Dendritic cell treated with granulocyte-macrophage colony-stimulating factor and Interleukin-4, amounts not matched to agents 40 ng/mL and 50 ng/mL, for 4 days (primary cell): Measurements from ENCODE around the gene ZNF366.
A peak's percentile ranks its signal among the peaks of the same experiment; 100 is the strongest.

Source experiments
- H3K27ac Mint-ChIP-seq: one replicate; pipeline ENCODE4 v1.8.0; 2022; ENCODE audit warnings: mild to moderate bottlenecking, mixed read lengths
- H3K27me3 Mint-ChIP-seq: one replicate; pipeline ENCODE4 v1.8.0; 2022; ENCODE audit warnings: mild to moderate bottlenecking, mixed read lengths
- H3K36me3 Mint-ChIP-seq: one replicate; pipeline ENCODE4 v1.8.0; 2022; ENCODE audit warnings: low read depth, mixed read lengths
- H3K4me1 Mint-ChIP-seq: one replicate; pipeline ENCODE4 v1.8.0; 2022; ENCODE audit warnings: low read depth, mixed read lengths
- H3K4me3 Mint-ChIP-seq: one replicate; pipeline ENCODE4 v1.8.0; 2022; ENCODE audit warnings: mild to moderate bottlenecking, moderate library complexity, mixed read lengths
- H3K9me3 Mint-ChIP-seq: one replicate; pipeline ENCODE4 v1.8.0; 2022; ENCODE audit warnings: mixed read lengths
- intact Hi-C: fragments of 100-400 bp; cut with micrococcal nuclease; formaldehyde crosslinking; loops from one replicate; pipeline ENCODE4 v1.15.0; 2022

Gene ZNF366

GRCh38 chr5:72400950-72401349, 106.3 kb downstream of the ZNF366 start:
- intact Hi-C loops, result no loop called here
- Mint-ChIP-seq H3K9me3 (peaks cover 40% of the 10 kb centered on the region), H3K27ac (no peak overlapping the region), H3K36me3 (peaks cover 29% of the 10 kb centered on the region), H3K27me3 (no peaks in the 10 kb centered on the region), H3K4me1 (peaks cover 44% of the 10 kb centered on the region), H3K4me3 (no peak overlapping the region)

- Mint-ChIP-seq H3K4me1 (peaks cover 73% of the 10 kb centered on the region), H3K9me3 (peaks cover 24% of the 10 kb centered on the region), H3K36me3 (peaks cover 18% of the 10 kb centered on the region), H3K27me3 (no peaks in the 10 kb centered on the region), H3K27ac (peak overlapping the region; percentile 69), H3K4me3 (no peak overlapping the region)
- intact Hi-C loops, result no loop called here
Measured at GRCh38 chr5:72397836-72398235, 109.4 kb downstream of the ZNF366 start.

GRCh38 chr5:72394688-72395087, 112.5 kb downstream of the ZNF366 start:
- intact Hi-C loops, result no loop called here
- Mint-ChIP-seq H3K27me3 (no peaks in the 10 kb centered on the region), H3K9me3 (peaks cover 8% of the 10 kb centered on the region), H3K27ac (peak overlapping the region; percentile 86), H3K4me3 (no peak overlapping the region), H3K4me1 (peaks cover 81% of the 10 kb centered on the region), H3K36me3 (no peaks in the 10 kb centered on the region)

- no peak overlapping the region for H3K4me3 Mint-ChIP-seq
- peaks cover 8% of the 10 kb centered on the region for H3K9me3 Mint-ChIP-seq
- peaks cover 80% of the 10 kb centered on the region for H3K4me1 Mint-ChIP-seq
- H3K27ac Mint-ChIP-seq, result no peak overlapping the region
- H3K27me3 Mint-ChIP-seq, result no peaks in the 10 kb centered on the region
- intact Hi-C loops, result no loop called here
- H3K36me3 Mint-ChIP-seq, result no peaks in the 10 kb centered on the region
Measured at GRCh38 chr5:72393052-72393451, 114.2 kb downstream of the ZNF366 start.
